ENCODE data around the gene HDAC5.

Gene HDAC5

DNA sequence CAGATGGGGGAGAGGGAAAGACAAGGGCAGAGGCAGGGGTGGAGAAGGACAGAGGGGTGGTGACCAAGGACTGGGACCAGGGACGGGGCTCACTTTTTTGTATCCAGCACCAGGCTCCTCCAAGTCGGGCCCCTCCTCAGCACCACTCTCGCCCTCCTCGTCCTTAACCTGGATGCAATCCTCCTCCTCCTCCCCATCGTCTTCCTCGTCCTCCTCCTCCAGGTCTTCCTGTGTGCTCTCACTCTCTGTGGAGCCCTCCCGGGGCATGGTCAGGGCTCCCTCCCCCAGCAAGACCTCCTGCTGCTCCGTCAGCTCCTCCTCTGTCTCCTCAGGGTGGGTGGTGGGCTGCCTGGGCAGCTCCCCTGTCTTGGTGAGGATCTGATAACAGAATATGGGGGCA lies 36.1 kb downstream of the HDAC5 start:
- no peak for DNase-seq (ENCODE audit: low read depth)

DNA sequence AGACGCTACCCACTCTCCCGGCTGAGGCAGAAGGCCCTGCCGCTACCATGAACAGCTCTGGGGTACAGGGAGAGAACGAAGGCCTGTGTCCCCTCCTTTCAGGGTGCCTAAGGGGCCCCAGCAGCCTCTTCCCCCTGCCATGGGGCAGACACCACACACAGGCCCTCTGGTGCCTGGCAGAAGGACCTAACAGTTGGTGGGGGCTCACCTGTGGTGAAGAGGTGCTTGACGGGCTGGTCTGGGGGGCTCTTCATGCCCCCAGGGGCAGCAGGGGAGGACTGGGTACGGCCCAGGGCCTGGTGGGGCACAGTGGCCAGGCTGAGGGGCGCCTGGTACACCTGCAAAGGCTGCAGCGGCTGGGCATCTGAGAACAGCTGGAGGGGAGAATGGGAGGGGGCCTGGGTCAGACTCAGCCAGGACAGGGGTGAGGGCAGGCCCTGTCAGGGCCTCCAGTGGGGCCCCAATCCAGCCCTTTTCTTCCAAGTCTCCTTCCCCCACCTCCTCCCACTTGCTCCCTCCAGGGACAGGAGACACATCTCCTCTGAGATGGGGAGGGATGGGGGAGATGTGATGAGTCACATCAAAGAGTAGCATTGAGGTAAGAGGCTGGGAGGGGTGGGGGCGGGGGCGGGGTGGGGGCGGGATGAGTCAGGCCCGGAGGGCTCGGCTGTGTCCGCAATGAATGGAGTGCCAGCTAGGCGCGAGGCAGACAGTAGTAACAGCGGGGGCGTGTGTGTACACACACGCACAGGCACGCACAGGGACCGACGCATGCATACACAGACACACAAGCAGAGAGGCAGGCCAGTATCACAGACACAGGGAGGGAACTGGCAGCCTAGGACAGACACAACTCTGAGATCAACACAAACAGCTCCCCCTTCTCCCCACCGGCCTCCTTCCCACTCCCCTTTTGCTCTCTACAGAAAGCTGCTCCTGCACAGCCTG lies 36.8 kb downstream of the HDAC5 start:
- peak; percentile 84 for DNase-seq (ENCODE audit: low read depth)

DNA sequence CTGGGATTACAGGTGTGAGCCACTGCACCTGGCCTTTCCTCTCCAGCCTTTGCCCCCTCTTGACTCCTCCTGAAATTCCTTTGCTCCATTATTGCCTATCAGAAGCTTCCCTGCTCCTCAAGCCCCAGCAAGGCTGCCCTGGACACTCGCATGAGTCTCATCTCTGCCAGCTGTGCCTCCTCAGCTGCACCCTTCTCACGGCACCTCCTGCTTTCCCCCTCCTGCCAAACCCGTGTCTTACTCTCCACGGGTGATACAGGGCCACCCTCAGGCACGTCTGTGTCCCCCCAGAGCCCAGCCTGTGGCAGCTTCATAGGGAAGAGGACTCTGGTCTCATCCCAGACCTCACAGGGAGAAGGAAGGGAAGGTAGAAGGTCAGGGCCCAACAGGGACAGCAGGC lies 37.5 kb downstream of the HDAC5 start:
- DNase-seq (ENCODE audit: low read depth) = no peak

DNA sequence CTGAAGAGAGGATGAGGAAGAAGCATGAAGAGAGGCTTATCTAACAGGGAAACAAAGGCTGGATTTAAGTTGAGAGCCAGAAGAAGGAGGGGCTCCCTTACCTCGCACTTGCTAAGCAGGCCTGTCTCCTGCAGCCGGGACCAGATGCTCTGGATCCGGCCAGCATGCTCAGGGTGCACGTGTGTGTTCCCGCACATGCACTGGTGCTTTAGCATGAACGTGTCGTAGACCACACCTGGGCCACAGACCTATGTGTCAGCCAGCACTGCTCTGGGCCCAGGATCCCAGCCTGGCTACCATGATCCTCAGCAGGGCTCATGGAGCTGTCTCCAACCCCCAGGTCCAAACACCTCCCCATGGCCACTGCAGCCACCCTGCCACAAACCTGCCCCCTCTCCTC lies 38.5 kb downstream of the HDAC5 start:
- no peak for DNase-seq (ENCODE audit: low read depth)

DNA sequence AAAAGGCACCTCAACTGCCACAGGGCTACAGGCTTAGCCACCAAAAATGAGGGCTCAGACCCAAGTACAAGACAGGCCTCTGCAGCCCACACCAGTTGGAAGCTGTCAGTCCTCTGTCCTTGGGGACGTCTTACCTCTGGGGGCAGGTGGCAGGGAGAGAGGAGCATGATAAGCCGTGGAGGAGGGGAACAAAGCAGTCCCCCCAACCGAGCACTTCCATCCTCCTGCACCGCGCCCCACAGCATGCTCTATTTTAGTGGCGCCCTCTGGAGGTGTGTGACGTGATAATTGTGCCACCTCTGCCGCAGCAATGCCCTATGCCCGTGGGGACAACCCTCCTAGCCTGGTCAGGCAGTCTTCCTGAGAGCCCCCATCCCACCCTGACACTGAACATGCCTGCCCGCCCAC lies 39.3 kb downstream of the HDAC5 start:
- no peak for DNase-seq (ENCODE audit: low read depth)

DNA sequence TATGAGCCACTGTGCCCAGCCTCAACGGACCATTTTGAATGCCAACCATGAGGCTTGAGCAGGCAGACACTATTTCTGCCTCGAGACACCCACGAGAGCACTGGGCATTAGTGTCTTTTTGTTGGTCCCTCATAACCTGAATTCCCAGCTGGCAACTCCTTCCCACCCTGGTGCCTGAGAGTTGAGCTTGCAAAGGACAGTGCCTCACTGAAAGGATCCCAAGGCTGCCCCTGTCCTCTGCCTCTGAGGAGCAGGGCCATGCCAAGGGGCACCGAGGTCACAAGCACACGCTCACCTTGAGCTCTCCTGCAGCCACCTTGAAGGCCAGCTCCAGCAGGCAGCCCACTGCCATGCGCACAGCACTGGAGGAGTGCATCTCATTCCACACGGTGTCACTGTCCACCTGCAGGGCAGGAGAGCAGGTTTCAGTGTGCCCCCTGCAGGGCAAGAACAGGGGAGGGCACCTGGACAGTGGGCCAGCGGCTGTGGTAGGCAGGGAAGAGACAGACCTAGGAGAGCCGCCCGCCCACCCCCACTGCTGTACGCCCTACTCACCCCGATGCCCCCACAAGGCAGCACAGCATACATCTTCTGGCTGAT lies 40.1 kb downstream of the HDAC5 start:
- DNase-seq (ENCODE audit: low read depth) = no peak

DNA sequence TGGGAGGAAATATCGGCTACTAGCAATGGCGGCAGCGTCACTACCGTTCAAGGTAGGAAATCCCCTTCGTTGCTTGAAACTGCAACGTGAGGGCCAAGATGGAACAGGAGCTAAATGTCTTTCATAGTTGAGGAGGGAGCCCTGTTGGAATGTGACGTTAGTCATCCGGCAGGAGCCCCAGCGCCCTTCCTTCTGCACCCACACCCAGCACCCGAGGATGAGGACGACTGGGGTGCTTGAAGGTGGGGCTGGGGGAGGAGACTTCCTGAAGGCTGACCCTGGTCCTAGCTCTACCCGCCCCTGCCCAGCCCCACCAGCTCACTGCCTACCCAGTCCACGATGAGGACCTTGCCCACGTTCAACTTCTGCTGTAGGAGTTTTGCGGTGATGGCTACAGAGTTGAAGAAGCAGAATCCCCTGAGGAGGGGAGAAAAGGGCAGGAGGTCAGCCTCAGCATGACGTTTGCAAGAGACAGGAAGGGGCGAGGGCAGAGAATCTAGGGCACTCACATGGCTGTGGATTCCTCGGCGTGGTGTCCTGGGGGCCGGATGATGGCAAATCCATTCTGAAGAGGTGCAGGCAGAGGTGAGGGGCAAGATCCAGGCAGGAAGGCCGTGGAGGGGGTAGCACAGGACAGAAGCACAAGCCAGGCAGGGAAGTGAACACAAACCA lies 41.0 kb downstream of the HDAC5 start:
- no peak for DNase-seq (ENCODE audit: low read depth)

DNA sequence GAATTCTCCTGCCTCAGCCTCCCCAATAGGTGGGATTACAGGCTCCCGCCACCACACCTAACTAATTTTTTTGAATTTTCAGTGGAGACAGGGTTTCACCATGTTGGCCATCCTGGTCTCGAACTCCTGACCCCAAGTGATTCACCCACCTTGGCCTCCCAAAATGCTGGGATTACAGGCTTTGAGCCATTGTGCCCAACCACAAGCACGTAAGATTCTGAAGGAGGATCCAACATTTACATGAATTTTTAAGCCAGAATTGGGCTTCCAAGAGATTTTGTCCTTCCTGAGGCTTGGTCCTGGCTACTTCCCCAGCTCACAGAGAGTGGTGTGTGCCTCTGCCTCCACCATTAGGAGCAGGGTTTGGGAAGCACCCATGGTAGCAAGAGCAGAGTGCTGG lies 41.8 kb downstream of the HDAC5 start:
- DNase-seq (ENCODE audit: low read depth) = peak; percentile 33

DNA sequence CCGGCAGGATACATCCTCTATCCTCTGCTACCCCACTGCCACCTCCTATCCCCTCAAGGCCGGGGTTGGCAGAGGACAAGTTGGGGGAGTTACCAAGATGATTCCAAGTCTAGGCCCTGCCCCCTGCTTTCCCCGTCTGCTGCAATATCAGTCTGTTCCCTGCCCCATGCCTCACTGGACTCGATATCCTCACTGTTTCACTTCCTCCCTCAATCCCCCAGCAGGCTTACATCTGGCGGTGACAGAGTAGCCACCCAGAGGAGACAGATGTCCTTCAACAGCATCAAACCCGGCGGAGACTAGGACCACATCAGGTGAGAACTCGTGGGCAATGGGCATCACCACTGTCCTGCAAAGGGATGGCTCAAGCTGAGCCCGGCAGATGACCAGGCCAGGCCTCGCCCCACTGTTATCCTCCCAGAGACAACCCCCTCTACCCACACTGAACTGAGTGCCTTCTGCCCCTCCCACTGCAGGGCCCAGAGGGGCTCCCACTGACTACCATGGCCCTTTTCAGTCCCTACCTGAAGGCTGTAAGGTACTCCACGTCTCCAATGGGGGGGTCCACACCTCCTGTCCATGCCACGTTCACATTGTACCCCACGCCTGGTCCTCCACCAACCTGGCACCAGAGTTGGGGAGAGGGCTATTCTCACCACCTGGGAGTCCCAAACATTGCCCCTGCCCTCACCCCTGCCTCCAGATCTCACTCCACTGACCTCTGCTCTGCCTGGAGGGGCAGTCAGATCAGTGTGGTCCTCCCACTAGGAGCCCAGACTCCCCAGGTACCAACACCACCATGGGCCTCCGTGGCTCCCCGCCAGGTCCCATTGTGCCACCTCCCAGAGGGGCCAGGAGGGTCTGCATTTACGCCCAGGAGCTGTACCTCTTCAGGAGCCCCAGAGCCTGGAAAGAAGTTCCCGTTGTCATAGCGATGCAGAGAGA lies 43.3 kb downstream of the HDAC5 start:
- DNase-seq (ENCODE audit: low read depth) = no peak

DNA sequence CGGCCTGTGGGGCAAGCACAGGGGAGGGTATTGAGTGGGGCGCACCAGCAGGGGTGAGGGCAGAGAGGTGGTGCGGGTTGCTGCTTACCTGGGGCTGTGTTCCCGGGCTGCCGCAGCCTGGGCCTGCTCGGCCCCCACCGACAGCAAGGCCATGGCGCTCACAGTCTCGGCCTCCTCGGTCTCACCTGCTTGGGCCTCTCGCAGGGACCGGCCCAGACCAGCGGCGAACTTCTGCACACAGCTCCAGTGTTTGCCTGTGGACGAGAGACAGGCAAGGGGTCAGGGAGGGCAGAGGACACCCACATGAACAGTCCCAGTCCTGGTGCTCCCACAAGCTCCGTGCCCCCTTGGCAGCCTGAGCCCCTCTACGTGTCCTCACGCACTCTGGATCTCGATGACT lies 45.0 kb downstream of the HDAC5 start:
- no peak for DNase-seq (ENCODE audit: low read depth)

DNA sequence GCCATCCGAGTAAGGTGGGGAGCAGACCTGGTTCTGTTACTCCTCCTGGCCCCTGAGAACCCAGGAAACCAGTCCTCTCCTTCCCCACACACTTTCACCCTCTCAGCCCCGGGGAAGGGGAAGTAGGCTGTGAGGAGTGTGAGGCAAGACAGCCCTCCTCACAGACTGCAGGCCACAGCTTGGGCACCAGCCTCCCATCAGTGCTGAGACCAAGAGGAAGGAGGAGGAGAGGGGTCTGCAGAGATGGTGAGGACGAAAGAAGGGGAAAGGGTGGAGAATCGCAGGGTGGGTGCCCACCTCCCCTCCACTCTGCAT lies 45.9 kb downstream of the HDAC5 start:
- no peak for DNase-seq (ENCODE audit: low read depth)

DNA sequence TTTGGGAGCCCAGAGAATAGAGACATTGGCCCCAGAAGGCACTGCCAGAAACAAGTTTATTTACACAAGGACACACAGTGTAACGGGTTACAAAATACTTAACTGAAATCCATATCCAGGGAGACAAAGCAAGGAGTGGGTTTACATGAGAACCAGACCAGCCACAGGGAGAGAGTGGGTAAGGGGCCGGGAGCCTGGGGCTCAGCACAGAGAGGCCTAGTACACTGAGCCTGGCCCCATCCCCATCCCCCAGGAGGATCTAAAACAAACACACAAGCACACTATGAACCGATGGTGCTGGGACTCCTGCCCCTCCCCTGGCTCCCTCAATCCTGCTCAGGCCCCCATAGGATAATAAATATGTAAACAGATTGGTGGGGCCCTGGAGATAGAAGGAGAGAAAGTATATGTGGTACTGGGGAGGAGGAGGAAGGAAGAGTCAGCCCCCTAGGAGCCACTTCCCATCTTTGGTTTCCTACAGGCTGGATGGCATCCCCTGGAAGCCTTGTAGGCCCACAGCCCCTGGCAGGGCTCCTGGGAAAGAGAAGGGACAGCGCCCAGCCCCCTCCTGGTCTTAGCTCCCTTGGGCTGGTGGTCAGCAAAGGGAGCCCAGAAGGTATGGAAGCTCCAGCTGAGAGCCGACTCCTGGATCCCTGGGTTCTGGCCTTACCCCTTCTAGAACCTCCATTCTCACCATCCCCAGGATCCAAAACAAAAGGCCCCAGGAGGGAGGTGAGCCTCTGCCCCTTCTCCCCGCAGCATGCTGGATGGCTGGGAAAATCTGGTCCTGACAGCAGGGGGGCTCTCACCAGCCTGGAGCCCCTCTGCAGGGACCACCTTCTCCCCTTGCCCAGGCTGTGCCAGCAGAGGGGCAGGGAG lies 46.5 kb downstream of the HDAC5 start:
- DNase-seq (ENCODE audit: low read depth) = no peak

DNA sequence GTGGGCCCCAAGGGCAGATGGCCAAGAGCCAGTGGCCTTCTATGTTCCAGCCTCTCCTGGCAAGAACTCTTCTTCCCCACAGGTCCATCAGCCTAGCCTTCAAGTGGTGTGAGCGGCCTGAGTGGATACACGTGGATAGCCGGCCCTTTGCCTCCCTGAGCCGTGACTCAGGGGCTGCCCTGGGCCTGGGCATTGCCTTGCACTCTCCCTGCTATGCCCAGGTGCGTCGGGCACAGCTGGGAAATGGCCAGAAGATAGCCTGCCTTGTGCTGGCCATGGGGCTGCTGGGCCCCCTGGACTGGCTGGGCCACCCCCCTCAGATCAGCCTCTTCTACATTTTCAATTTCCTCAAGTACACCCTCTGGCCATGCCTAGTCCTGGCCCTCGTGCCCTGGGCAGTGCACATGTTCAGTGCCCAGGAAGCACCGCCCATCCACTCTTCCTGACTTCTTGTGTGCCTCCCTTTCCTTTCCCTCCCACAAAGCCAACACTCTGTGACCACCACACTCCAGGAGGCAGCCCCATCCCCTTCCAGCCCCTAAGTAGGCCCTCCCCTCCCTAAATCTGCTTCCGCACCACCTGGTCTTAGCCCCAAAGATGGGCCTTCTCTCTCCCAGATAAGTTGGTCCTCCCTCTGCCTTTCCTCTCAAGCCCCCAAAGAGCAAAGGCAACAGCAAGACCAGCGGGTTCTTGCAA lies 47.7 kb downstream of the HDAC5 start:
- DNase-seq (ENCODE audit: low read depth) = no peak

DNA sequence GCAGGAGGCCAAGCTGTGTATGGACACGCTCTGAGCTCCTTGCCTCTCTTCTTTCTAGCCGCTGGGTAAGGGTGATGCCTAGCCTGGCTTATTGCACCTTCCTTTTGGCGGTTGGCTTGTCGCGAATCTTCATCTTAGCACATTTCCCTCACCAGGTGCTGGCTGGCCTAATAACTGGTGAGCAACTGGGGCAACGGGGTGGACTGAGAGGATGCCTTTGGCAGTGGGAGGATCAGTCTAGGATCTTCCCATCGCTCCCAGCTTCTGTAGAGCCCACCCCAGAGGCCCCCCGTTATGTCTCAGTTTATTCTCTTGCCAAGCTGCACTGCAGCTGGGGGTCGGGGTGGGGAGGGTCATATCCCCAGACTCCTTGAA lies 48.5 kb downstream of the HDAC5 start:
- no peak for DNase-seq (ENCODE audit: low read depth)

DNA sequence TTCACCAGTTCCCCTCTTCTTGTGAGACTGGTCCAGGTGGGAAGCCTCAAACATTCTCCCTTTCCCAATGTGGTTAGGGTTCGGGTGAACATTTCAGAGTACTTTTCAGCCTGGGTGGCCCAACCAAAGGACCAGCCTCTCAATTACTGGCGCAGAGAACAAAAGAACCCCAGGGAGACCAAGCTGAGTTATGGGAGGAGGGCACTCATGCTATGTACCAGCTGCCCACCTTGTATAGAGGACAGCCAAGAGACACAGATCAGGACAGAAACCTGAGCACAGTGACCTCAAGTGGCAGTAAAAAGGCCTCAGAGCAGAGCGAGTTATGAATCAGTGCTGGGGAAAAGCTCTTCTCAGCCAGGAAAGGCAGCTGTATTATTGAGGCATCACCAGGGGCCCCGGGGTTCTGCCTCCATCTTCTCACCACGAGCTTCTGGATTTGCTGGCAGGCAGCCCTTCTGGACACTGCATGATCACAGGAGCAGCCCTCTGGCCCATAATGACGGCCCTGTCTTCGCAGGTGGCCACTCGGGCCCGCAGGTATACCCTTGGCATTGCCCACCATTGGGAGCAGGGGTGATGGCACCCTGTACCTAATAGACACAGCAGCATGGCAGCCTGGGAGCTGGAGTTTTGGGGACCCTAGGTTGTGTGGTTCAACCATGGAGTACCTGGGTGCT lies 49.1 kb downstream of the HDAC5 start:
- DNase-seq (ENCODE audit: low read depth) = no peak

DNA sequence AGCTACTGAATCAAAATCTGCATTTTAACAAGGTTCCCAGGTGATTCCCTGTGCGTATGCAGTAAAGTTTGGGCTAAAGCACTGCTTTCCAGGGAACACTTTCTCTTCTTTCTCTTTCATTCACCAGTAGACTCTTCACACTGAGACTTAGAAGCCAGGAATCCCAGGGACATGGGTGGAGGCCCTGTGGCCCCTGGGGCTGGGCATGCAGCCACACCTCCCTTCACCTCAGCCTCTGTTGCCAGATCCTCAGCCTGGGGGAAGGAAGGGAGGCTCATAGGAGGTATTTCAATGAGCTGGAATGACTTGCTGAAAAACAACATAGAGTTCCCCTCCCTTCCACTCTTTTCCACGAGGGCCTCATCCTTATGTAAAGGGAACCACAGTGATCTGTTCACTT lies 51.7 kb downstream of the HDAC5 start:
- DNase-seq (ENCODE audit: low read depth) = no peak

DNA sequence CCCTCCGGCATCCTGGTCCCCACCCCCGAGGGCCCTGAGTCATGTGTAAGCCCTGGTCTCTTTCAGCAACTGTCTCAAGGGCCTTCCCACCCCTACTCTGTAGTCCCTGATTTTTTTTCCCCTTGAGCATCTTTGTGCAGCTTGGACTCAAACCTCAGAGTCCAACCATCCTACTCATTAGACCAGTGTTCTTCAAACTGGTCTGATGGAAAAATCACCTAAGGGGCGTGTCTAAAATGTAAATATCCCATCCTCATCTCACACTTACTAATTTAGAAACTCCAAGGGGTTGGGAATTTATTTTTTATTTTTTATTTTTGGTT lies 52.3 kb downstream of the HDAC5 start:
- DNase-seq (ENCODE audit: low read depth) = no peak

DNA sequence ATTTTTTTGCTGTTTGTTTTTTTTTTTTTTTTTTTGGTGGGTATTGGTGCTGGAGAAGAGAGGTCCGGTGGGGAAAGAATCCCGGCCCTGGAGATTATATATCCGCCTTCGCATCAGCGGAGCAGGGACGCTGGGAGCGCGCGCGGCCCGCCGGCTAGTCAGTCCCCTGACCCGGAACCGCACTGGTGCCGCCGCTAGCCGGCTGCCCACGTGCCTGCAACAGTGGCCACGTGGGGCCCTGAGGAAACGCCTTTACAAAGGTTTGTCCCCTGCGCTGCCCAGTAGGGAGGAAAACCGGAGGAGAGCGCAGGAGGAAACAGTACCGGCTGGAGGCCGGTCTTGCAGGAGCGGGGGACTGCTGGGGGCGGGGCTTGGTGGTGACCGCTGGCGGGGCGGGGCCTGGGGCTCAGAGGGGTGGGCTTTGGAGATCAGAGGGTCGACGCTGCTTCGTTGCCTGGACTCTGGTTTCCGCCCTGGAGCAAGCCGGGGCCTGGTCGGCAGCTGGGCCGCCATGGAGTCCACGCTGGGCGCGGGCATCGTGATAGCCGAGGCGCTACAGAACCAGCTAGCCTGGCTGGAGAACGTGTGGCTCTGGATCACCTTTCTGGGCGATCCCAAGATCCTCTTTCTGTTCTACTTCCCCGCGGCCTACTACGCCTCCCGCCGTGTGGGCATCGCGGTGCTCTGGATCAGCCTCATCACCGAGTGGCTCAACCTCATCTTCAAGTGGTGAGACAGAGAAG lies 52.8 kb downstream of the HDAC5 start, which contains the start of gene G6PC3:
G6PC3 (plus strand) TSS at position 281 of the 743 bp plus-strand sequence; CDS start at position 512, 231 bp downstream.
- peak; percentile 97 for DNase-seq (ENCODE audit: low read depth)

DNA sequence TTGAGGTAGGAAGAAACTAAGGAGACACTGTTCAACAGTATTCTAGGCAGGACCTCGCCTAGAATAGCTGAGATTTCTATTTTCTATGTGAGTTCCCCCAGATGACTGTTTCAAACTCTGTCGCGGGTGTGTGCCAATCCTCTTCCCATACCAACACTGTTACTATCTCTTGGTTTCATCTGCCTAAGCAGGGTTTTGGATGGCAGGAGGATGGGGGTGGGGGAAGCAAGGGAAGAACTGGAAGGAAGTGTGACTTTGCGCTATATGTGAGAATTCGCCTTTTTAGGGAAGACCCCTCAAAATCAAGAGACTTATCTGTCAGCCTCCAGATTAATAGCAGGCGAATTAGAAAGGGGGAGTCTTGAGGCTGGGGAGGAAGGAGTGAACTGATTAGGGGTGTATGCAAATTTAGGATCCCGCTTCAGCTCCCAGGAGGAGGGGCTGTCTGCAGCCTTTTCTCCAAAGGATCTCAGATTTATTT lies 53.4 kb downstream of the HDAC5 start:
- DNase-seq (ENCODE audit: low read depth) = no peak
